Measurements from ENCODE around the gene MAGEB17. TPM values are rescaled to one million over a fixed set of nuclear protein-coding genes. Genes with fewer than 3 reads are reported as not detected.

Gene MAGEB17
- polyA plus RNA-seq, 1 experiment = not detected

GRCh38 chrX:16185725-16186136 is 18.4 kb downstream of the MAGEB17 start:
- POLR2A ChIA-PET = no interaction called here
- CTCF ChIA-PET = no interaction called here
- TF ChIP-seq CTCF (IDR thresholded peaks at IDR 0.05; ENCODE audit: insufficient read depth, low read depth, low read length) = no peak
- Histone ChIP-seq H3K36me3 (ENCODE audit: control insufficient read depth, insufficient read depth, low read length) (no peaks in the 10 kb centered on the region), H3K4me3 (ENCODE audit: low read depth, low read length) (no peak overlapping the region), H3K27me3 (ENCODE audit: control insufficient read depth, insufficient read depth, low read length) (no peaks in the 10 kb centered on the region)
- DNase-seq (ENCODE audit: low read depth) = peak; percentile 59

GRCh38 chrX:16186380-16187007 is 19.2 kb downstream of the MAGEB17 start:
- Histone ChIP-seq H3K27me3 (ENCODE audit: control insufficient read depth, insufficient read depth, low read length) (no peaks in the 10 kb centered on the region), H3K36me3 (ENCODE audit: control insufficient read depth, insufficient read depth, low read length) (no peaks in the 10 kb centered on the region), H3K4me3 (ENCODE audit: low read depth, low read length) (no peak overlapping the region)
- ChIA-PET CTCF (no interaction called here), POLR2A (no interaction called here)
- no peak for TF ChIP-seq CTCF (IDR thresholded peaks at IDR 0.05; ENCODE audit: insufficient read depth, low read depth, low read length)
- no peak for DNase-seq (ENCODE audit: low read depth)

GRCh38 chrX:16187024-16187760 is 19.9 kb downstream of the MAGEB17 start:
- TF ChIP-seq CTCF (IDR thresholded peaks at IDR 0.05; ENCODE audit: insufficient read depth, low read depth, low read length) = no peak
- H3K4me3 ChIP-seq (ENCODE audit: low read depth, low read length) = no peak overlapping the region
- H3K36me3 ChIP-seq (ENCODE audit: control insufficient read depth, insufficient read depth, low read length) = no peaks in the 10 kb centered on the region
- DNase-seq (ENCODE audit: low read depth) = no peak
- ChIA-PET CTCF (no interaction called here), POLR2A (no interaction called here)
- no peaks in the 10 kb centered on the region for H3K27me3 ChIP-seq (ENCODE audit: control insufficient read depth, insufficient read depth, low read length)

GRCh38 chrX:16188687-16189086 is 21.4 kb downstream of the MAGEB17 start:
- H3K4me3 ChIP-seq (ENCODE audit: low read depth, low read length) = no peak overlapping the region
- TF ChIP-seq CTCF (IDR thresholded peaks at IDR 0.05; ENCODE audit: insufficient read depth, low read depth, low read length) = no peak
- ChIA-PET CTCF (interaction anchor here (0.6 kb wide), 1 partner anchor 23 kb away, joined by 3 read pairs; no protein-coding TSS in a partner anchor), POLR2A (no interaction called here)
- H3K36me3 ChIP-seq (ENCODE audit: control insufficient read depth, insufficient read depth, low read length) = no peaks in the 10 kb centered on the region
- H3K27me3 ChIP-seq (ENCODE audit: control insufficient read depth, insufficient read depth, low read length) = no peaks in the 10 kb centered on the region
- DNase-seq (ENCODE audit: low read depth) = no peak

GRCh38 chrX:16191605-16192004 is 24.3 kb downstream of the MAGEB17 start:
- Histone ChIP-seq H3K4me3 (ENCODE audit: low read depth, low read length) (no peak overlapping the region), H3K27me3 (ENCODE audit: control insufficient read depth, insufficient read depth, low read length) (no peaks in the 10 kb centered on the region), H3K36me3 (ENCODE audit: control insufficient read depth, insufficient read depth, low read length) (no peaks in the 10 kb centered on the region)
- ChIA-PET POLR2A (no interaction called here), CTCF (no interaction called here)
- DNase-seq (ENCODE audit: low read depth) = no peak
- TF ChIP-seq CTCF (IDR thresholded peaks at IDR 0.05; ENCODE audit: insufficient read depth, low read depth, low read length) = no peak
